ENCODE results near the gene RIN2.

DNA sequence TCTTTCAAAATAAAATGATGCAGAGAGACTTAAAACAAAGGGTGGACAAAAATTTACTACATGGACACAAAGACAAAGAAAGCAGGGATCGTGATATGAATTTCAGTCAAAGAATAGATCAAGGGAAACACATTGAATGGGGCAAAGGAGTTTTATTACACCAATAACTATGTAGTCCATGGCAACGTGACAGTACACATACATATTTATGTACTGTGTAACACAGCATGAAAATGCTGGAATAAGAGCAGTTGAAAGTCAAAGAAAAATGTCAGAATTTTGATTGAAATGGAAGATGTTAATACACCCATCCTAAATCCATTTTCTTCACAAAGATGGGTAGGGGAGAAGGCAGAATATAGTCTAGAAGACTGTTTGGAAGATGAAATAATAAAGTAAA lies 9.4 kb upstream of the RIN2 start:
- TF ChIP-seq CTCF (conservative IDR thresholded peaks at IDR 0.05; ENCODE audit: low read length) (no peak), EZH2phosphoT487 (IDR thresholded peaks at IDR 0.05; ENCODE audit: borderline replicate concordance) (no peak)
